Neutrophil (primary cell): ENCODE measurements around the gene CDKN2AIPNL.

Experiments
- H3K27ac ChIP-seq: fragments of 200-600 bp; sonication (generic); 2 replicates; pipeline ENCODE4 v1.5.1; 2016; ENCODE audit warnings: mild to moderate bottlenecking, moderate library complexity
- H3K27me3 ChIP-seq: fragments of 200-600 bp; sonication (generic); 2 replicates; pipeline ENCODE4 v1.6.0; 2016; ENCODE audit warnings: mild to moderate bottlenecking
- H3K36me3 ChIP-seq: fragments of 200-600 bp; sonication (generic); 2 replicates; pipeline ENCODE4 v1.5.1; 2017
- H3K4me1 ChIP-seq, 2 experiments: fragments of 200-600 bp in 1 of 2; sonication (generic) in 1 of 2; 1 replicate in 1 of 2; 2 replicates in 1 of 2; pipeline versions ENCODE4 v1.5.1 to v1.6.1; 2013 to 2016; ENCODE audit warnings: low read depth in 1 of 2, low read length in 1 of 2, mild to moderate bottlenecking in 1 of 2, moderate library complexity in 1 of 2; ENCODE audit not compliant: control insufficient read depth in 1 of 2, insufficient read depth in 1 of 2
- H3K4me3 ChIP-seq, 2 experiments: fragments of 200-600 bp in 1 of 2; sonication (generic) in 1 of 2; 1 replicate in 1 of 2; 2 replicates in 1 of 2; pipeline ENCODE4 v1.5.1; 2013 to 2016; ENCODE audit warnings: low read depth in 1 of 2, low read length in 1 of 2, mild to moderate bottlenecking in 1 of 2, moderate library complexity in 1 of 2
- H3K9me3 ChIP-seq: fragments of 200-600 bp; sonication (generic); 2 replicates; pipeline ENCODE4 v1.5.1; 2016
- TF ChIP-seq, protein P1 (sequence below): fragments of 200-600 bp; sonication (generic); IDR thresholded peaks from 2 replicates; pipeline ENCODE4 v1.5.1; 2016; ENCODE audit warnings: antibody characterized with exemption

CDKN2AIPNL gene

DNA sequence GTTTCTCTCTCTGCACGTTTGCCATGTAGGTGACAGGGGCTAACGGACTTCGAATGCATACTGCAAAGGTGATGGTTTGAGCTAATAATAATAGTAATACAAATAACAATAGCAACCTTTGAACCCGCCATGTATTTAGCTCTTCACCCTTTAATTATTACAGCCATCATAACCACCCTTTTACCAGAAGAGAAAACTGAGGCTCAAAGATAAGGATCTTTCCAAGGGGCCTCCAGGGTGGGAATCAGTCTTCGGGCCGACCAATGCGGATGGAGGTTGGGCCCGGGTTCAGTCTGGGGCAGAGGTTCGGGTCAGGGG lies 494 bp downstream of the CDKN2AIPNL start:
- Histone ChIP-seq H3K27me3 (no peaks in the 10 kb centered on the region), H3K27ac (peak overlapping the region; percentile 37)

DNA sequence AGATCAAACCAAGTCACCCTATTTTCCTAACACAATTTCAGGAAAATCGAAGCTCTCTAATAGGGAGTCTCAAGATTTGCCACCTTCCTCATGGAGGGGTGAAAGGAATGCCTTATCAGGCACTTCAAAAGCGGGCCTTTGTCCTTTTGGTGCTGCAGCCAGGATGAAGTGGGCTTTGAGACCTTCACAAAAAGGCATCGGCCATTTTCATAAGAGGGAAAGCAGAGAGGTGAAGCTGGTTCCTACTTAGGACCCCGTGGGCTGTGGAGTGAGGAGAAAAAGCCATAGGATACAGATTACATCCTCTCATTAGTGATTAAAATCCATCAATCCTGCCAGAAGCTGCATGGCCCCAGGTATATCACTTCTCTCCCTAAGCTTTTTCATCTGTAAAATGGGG lies 859 bp downstream of the CDKN2AIPNL start:
- peak overlapping the region; percentile 68 to 81 for H3K4me3 ChIP-seq
- peaks cover 11 to 18% of the 10 kb centered on the region in 2 experiments for H3K4me1 ChIP-seq
- H3K27ac ChIP-seq = no peak overlapping the region
- H3K27me3 ChIP-seq = no peaks in the 10 kb centered on the region
- TF ChIP-seq, protein P1, sequence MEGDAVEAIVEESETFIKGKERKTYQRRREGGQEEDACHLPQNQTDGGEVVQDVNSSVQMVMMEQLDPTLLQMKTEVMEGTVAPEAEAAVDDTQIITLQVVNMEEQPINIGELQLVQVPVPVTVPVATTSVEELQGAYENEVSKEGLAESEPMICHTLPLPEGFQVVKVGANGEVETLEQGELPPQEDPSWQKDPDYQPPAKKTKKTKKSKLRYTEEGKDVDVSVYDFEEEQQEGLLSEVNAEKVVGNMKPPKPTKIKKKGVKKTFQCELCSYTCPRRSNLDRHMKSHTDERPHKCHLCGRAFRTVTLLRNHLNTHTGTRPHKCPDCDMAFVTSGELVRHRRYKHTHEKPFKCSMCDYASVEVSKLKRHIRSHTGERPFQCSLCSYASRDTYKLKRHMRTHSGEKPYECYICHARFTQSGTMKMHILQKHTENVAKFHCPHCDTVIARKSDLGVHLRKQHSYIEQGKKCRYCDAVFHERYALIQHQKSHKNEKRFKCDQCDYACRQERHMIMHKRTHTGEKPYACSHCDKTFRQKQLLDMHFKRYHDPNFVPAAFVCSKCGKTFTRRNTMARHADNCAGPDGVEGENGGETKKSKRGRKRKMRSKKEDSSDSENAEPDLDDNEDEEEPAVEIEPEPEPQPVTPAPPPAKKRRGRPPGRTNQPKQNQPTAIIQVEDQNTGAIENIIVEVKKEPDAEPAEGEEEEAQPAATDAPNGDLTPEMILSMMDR = no peak
- peaks cover 12% of the 10 kb centered on the region for H3K36me3 ChIP-seq
- no peaks in the 10 kb centered on the region for H3K9me3 ChIP-seq

More for the DNA sequence above, 494 bp downstream of the CDKN2AIPNL start:
- no peaks in the 10 kb centered on the region for H3K9me3 ChIP-seq
- H3K4me1 ChIP-seq = peaks cover 11 to 18% of the 10 kb centered on the region in 2 experiments
- H3K4me3 ChIP-seq = peak overlapping the region; percentile 68 to 81
- TF ChIP-seq, protein P1 = no peak
- peaks cover 9% of the 10 kb centered on the region for H3K36me3 ChIP-seq

DNA sequence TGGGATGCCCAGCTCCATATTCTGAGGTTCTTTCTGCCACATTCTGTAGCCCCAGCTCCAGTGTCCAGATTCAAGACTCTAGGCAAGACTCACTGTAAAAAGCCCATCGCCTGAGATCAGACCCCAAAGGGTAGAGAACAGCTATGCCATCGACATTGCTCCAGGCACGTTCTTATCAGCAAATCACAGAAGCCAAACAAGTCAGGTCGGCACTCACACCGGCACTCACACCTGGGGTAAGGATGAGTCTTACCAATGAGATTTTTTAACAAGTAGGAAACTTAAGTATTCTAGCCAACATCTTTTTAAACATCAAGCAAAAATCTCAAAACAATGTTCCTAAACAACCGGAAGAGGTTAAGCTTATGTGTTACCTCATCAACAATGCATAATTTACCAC lies 2.4 kb downstream of the CDKN2AIPNL start:
- TF ChIP-seq, protein P1 = no peak
- Histone ChIP-seq H3K4me3 (no peak overlapping the region), H3K27ac (no peak overlapping the region), H3K36me3 (peaks cover 24% of the 10 kb centered on the region), H3K9me3 (no peaks in the 10 kb centered on the region), H3K4me1 (peaks cover 11 to 18% of the 10 kb centered on the region in 2 experiments), H3K27me3 (no peaks in the 10 kb centered on the region)

DNA sequence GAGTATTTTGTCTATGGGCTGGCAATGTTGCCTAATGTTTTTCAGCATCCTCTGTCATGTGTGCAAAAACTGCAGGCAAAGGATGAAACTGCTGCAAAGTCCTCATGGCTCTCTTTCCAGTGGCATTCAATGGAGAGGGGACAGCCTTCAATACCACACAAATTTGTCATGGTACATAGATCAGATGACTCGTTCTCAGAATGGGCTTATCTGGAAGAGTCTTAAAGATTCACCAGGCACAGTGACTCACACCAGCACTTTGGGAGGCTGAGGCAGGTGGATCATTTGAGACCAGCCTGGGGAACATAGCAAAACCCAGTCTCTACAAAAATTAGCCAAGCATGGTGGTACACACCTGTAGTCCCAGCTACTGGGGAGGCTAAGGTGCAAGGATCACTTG lies 5.3 kb downstream of the CDKN2AIPNL start:
- Histone ChIP-seq H3K4me1 (peaks cover 5 to 9% of the 10 kb centered on the region in 2 experiments), H3K4me3 (no peak overlapping the region), H3K36me3 (peaks cover 41% of the 10 kb centered on the region), H3K9me3 (no peaks in the 10 kb centered on the region), H3K27me3 (no peaks in the 10 kb centered on the region), H3K27ac (no peak overlapping the region)
- TF ChIP-seq, protein P1 = no peak

DNA sequence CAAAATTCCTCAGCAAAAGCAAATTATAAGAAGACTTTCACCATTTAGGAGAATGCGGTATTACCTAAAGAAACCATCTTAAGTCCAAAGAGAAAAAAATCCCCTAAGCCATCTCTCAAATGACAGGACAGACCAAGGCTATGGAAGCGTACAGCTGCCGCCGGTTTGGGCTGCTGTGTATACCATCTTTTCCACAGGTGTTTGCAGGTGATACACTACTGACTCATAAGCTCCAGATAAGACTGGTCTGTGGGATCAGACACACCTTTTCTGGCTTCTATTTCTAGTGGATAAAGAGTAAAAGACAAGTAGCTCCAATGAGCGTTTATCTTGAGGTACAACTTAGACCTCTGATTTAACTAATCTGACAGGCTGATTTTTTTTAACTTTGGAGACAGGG lies 7.7 kb downstream of the CDKN2AIPNL start:
- TF ChIP-seq, protein P1 = no peak
- no peak overlapping the region for H3K27ac ChIP-seq
- H3K36me3 ChIP-seq = peaks cover 55% of the 10 kb centered on the region
- H3K4me1 ChIP-seq = no peaks in the 10 kb centered on the region
- no peak overlapping the region for H3K4me3 ChIP-seq
- H3K27me3 ChIP-seq = no peaks in the 10 kb centered on the region
- no peaks in the 10 kb centered on the region for H3K9me3 ChIP-seq

DNA sequence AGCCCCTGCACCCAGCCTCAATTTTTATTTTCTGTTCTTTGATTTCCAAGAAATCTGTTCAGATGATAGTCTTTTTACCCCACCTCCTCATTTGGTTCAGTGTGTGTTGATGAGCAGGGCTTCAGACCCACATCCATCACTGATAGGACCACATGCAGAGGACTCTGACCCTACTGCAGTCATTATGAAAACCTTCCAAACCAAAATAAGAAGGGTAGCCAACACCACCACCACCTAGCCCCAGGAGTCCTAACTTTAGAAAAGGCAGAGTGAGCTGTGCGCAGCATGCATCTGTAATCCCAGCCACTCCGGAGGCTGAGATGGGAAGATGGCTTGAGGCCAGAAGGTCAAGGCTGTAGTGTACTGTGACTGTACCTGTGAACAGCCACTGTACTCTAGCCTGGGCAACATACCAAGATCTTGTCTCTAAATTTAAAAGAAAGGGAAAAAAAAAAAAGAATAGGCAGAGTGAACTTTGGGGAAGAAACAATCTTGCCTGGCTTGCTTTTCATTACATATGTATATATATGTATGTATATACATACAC lies 13.0 kb downstream of the CDKN2AIPNL start:
- TF ChIP-seq, protein P1 = no peak
- Histone ChIP-seq H3K4me1 (no peaks in the 10 kb centered on the region), H3K27ac (no peak overlapping the region), H3K27me3 (no peaks in the 10 kb centered on the region), H3K9me3 (no peaks in the 10 kb centered on the region), H3K4me3 (no peak overlapping the region), H3K36me3 (peaks cover 77% of the 10 kb centered on the region)
